ENCODE data around the gene MAN1A2. TPM values are rescaled to one million over a fixed set of nuclear protein-coding genes. Genes with fewer than 3 reads are reported as not detected.

MAN1A2 gene
- total RNA-seq, 6 experiments from 2014 or later: 24.6 to 39.2 (median 31.2) TPM

GRCh38 chr1:117534995-117535467 is 167.8 kb downstream of the MAN1A2 start:
- H3K27me3 ChIP-seq: no peaks in the 10 kb centered on the region
- no peaks in the 10 kb centered on the region for H3K9me3 ChIP-seq
- no peak overlapping the region for H3K27ac ChIP-seq
- no peaks in the 10 kb centered on the region for H3K36me3 ChIP-seq
- intact Hi-C loops (cut with DNase I): loop anchor here (10.0 kb wide), 1 partner anchor 220 kb away; no protein-coding TSS in a partner anchor
- H3K4me3 ChIP-seq: no peak overlapping the region
- no peak for TF ChIP-seq POLR2A (IDR thresholded peaks at IDR 0.05)
- peak; percentile 55 to 66 (median 62) for TF ChIP-seq CTCF (IDR thresholded peaks at IDR 0.05)
- peak; percentile 88 to 95 (median 91) for ATAC-seq
- WGBS (ENCODE audit: insufficient coverage, low coverage, low lambda C conversion rate, missing lambda C conversion rate): 9% methylated on average over 6 of the region's 6 CpGs
- DNase-seq: no peak
- peaks cover 0 to 3% (median 0%) of the 10 kb centered on the region in 4 donors for H3K4me1 ChIP-seq

GRCh38 chr1:117535821-117536220 is 168.6 kb downstream of the MAN1A2 start:
- intact Hi-C loops (cut with DNase I): loop anchor here (10.0 kb wide), 1 partner anchor 219 kb away; no protein-coding TSS in a partner anchor
- no peak overlapping the region for H3K27ac ChIP-seq
- TF ChIP-seq POLR2A (IDR thresholded peaks at IDR 0.05): no peak
- TF ChIP-seq CTCF (IDR thresholded peaks at IDR 0.05): no peak
- no peaks in the 10 kb centered on the region for H3K9me3 ChIP-seq
- ATAC-seq (no peak), DNase-seq (no peak)
- no peaks in the 10 kb centered on the region for H3K4me1 ChIP-seq
- no peaks in the 10 kb centered on the region for H3K27me3 ChIP-seq
- no peaks in the 10 kb centered on the region for H3K36me3 ChIP-seq
- no peak overlapping the region for H3K4me3 ChIP-seq
- WGBS (ENCODE audit: insufficient coverage, low coverage, low lambda C conversion rate, missing lambda C conversion rate): 73% methylated on average over 6 of the region's 6 CpGs

- H3K27me3 ChIP-seq: no peaks in the 10 kb centered on the region
- H3K27ac ChIP-seq: no peak overlapping the region
- H3K4me3 ChIP-seq: no peak overlapping the region
- intact Hi-C loops (cut with DNase I): loop anchor here (10.0 kb wide), 1 partner anchor 217 kb away; no protein-coding TSS in a partner anchor
- H3K4me1 ChIP-seq: no peaks in the 10 kb centered on the region
- peak in 1 of 3 donors; percentile 55 for DNase-seq
- ATAC-seq: peak; percentile 52 to 79 (median 68)
- WGBS (ENCODE audit: insufficient coverage, low coverage, low lambda C conversion rate, missing lambda C conversion rate): 32% methylated on average over 9 of the region's 10 CpGs
- TF ChIP-seq CTCF (IDR thresholded peaks at IDR 0.05) (no peak), POLR2A (IDR thresholded peaks at IDR 0.05) (no peak)
- H3K36me3 ChIP-seq: no peaks in the 10 kb centered on the region
- H3K9me3 ChIP-seq: no peaks in the 10 kb centered on the region
These were observed 170.2 kb downstream of the MAN1A2 start for GRCh38 chr1:117537291-117537920.

GRCh38 chr1:117540532-117540931 is 173.3 kb downstream of the MAN1A2 start:
- H3K4me1 ChIP-seq: peaks cover 0 to 15% (median 0%) of the 10 kb centered on the region in 4 donors
- H3K9me3 ChIP-seq: no peaks in the 10 kb centered on the region
- intact Hi-C loops (cut with DNase I): no loop called here
- TF ChIP-seq CTCF (IDR thresholded peaks at IDR 0.05) (no peak), POLR2A (IDR thresholded peaks at IDR 0.05) (no peak)
- no peak for DNase-seq
- 50% methylated on average over 1 of the region's 6 CpGs for WGBS (ENCODE audit: insufficient coverage, low coverage, low lambda C conversion rate, missing lambda C conversion rate)
- H3K4me3 ChIP-seq: no peak overlapping the region
- H3K27me3 ChIP-seq: no peaks in the 10 kb centered on the region
- no peaks in the 10 kb centered on the region for H3K36me3 ChIP-seq
- H3K27ac ChIP-seq: no peak overlapping the region
- ATAC-seq: no peak
